ENCODE results near the gene DTWD2.

DNA sequence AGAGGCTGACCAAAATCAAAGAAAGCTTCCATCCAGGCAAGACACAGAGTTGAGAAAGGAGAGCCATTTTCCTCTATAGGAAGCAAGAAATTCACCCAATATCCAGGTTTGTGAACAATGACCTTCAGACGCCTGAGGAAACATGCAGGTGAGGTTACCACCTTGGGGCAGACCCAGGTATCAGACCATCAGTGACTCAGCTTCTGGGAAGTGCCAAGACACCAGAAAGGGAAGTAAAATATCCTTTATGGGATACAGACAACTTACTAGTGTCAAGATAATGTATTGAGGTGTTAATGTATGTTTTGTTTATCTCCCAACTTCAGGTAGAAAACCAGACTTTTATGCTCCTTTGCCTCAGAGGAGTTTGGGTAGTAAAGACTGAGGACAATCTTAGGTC lies 2.2 kb upstream of the DTWD2 start:
- TF ChIP-seq, protein P1, sequence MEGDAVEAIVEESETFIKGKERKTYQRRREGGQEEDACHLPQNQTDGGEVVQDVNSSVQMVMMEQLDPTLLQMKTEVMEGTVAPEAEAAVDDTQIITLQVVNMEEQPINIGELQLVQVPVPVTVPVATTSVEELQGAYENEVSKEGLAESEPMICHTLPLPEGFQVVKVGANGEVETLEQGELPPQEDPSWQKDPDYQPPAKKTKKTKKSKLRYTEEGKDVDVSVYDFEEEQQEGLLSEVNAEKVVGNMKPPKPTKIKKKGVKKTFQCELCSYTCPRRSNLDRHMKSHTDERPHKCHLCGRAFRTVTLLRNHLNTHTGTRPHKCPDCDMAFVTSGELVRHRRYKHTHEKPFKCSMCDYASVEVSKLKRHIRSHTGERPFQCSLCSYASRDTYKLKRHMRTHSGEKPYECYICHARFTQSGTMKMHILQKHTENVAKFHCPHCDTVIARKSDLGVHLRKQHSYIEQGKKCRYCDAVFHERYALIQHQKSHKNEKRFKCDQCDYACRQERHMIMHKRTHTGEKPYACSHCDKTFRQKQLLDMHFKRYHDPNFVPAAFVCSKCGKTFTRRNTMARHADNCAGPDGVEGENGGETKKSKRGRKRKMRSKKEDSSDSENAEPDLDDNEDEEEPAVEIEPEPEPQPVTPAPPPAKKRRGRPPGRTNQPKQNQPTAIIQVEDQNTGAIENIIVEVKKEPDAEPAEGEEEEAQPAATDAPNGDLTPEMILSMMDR (IDR thresholded peaks at IDR 0.05; ENCODE audit: poor library complexity), result no peak
- TF ChIP-seq EZH2 (IDR thresholded peaks at IDR 0.05; ENCODE audit: borderline replicate concordance), result no peak

Measured in hepatocyte (in vitro differentiated cells).